SU-DHL-6 (cell line): ENCODE results near the gene ANAPC2.

Experiments used
- H2AFZ ChIP-seq: fragments of 200-600 bp; sonication (generic); 2 replicates; pipeline ENCODE4 v1.6.1; 2014; ENCODE audit warnings: low read depth, mild to moderate bottlenecking, moderate library complexity, mixed read lengths, antibody characterized with exemption, low read length; ENCODE audit not compliant: severe bottlenecking
- H3F3A ChIP-seq: fragments of 200-600 bp; shearing (Covaris generic); 2 replicates; pipeline ENCODE4 v1.6.0; 2016; ENCODE audit warnings: antibody characterized with exemption, mild to moderate bottlenecking; ENCODE audit not compliant: insufficient read depth
- H3K27ac ChIP-seq: fragments of 200-600 bp; sonication (generic); 2 replicates; pipeline ENCODE4 v1.5.1; 2016; ENCODE audit warnings: low read depth, mild to moderate bottlenecking, low read length, moderate library complexity, mixed read lengths
- H3K27me3 ChIP-seq: fragments of 200-600 bp; sonication (generic), shearing (Covaris generic); 2 replicates; pipeline ENCODE4 v1.6.0; 2014; ENCODE audit warnings: mild to moderate bottlenecking, low read length
- H3K36me3 ChIP-seq: fragments of 200-600 bp; sonication (generic); 2 replicates; pipeline ENCODE4 v1.6.1; 2014; ENCODE audit warnings: mild to moderate bottlenecking, low read length, mixed read lengths
- H3K4me2 ChIP-seq: fragments of 300-600, 200-600 bp; shearing (Covaris generic), sonication (generic); 2 replicates; pipeline ENCODE4 v1.6.0; 2014; ENCODE audit warnings: low read length, low read depth, mild to moderate bottlenecking; ENCODE audit not compliant: poor library complexity, severe bottlenecking
- H3K4me3 ChIP-seq: fragments of 200-600 bp; sonication (generic); 2 replicates; pipeline ENCODE4 v1.5.1; 2014; ENCODE audit warnings: antibody characterized with exemption, low read length, mild to moderate bottlenecking, mixed read lengths; ENCODE audit not compliant: insufficient read depth, poor library complexity, severe bottlenecking
- H3K79me2 ChIP-seq: fragments of 200-600 bp; sonication (generic); 2 replicates; pipeline ENCODE4 v1.6.1; 2014; ENCODE audit warnings: mild to moderate bottlenecking, low read length, moderate library complexity; ENCODE audit not compliant: insufficient read depth
- H3K9ac ChIP-seq: fragments of 200-600 bp; sonication (generic); 2 replicates; pipeline ENCODE4 v1.7.0; 2014; ENCODE audit warnings: mild to moderate bottlenecking, low read length
- H3K9me2 ChIP-seq: fragments of 200-600 bp; sonication (generic); replicated peaks from 2 replicates; pipeline ENCODE4 v1.6.1; 2014; ENCODE audit warnings: low read length; ENCODE audit not compliant: insufficient read depth
- H3K9me3 ChIP-seq: fragments of 200-600 bp; sonication (generic); 2 replicates; pipeline ENCODE4 v1.6.1; 2014; ENCODE audit warnings: low read length, mixed read lengths; ENCODE audit not compliant: insufficient read depth
- H4K20me1 ChIP-seq: fragments of 200-600 bp; sonication (generic); 2 replicates; pipeline ENCODE4 v1.6.1; 2014; ENCODE audit warnings: low read depth, mild to moderate bottlenecking, antibody characterized with exemption, low read length, moderate library complexity, mixed read lengths
- EZH2phosphoT487 ChIP-seq: fragments of 200-600 bp; sonication (generic), shearing (Covaris generic); conservative IDR thresholded peaks from 2 replicates; pipeline ENCODE4 v1.6.1; 2018; ENCODE audit warnings: mild to moderate bottlenecking, antibody characterized with exemption, low read length, moderate library complexity, mixed read lengths
- TF ChIP-seq, protein P1 (sequence below): fragments of 200-600 bp; sonication (generic); IDR thresholded peaks from one replicate; pipeline ENCODE4 v1.5.1; 2017; ENCODE audit warnings: antibody characterized with exemption, mild to moderate bottlenecking, low read length, moderate library complexity; ENCODE audit not compliant: insufficient read depth, poor library complexity, severe bottlenecking

ANAPC2 gene

DNA sequence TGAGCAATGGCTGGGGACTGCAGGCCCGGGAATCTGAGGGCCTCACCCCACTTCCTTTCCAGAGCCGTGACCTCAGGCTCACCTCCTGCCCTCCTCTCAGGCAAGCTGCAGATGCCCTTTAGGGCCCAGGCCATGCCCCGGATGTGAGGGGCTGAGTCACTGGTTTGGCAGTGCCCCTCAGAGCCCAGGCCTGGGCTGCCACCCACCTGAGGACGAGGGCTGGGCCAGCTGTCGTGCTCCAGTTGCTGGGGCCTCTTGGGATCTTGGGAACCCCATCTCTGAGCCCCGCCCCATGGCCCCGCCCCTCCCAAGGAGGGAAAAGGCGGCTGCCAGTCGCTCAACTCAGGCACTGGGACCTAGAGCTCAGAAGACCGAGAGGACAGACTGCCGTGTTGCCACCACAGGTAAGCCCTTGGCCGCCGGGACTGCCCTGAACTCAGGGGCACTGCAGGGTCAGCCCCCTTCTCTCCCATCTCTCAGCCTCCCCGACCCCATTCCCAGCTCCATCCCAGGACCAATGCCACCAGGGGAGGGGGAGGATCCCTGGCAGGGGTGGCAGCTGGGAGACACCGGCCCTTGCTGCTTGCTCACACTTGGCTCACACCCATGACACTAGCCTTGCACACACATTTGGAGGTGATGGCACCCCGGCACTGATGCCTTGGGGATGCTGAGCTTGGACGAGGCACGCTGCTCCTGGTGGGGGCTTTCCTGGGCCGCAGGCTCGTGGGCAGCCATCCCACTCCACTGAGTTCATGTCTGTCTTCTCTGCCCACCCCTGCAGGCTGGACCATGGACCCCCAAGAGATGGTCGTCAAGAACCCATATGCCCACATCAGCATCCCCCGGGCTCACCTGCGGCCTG, 36.7 kb upstream of the ANAPC2 start, which contains the start of gene CYSRT1:
Gene CYSRT1, plus strand, starts transcription at position 345 of the 865 bp plus-strand sequence. Its CDS starts 448 bp downstream, at position 793.
- Histone ChIP-seq H2AFZ (no peak within 1 kb of the TSS), H3K4me3 (peak within 1 kb of the TSS; percentile 87), H3K9ac (peak within 1 kb of the TSS; percentile 97), H4K20me1 (no peaks in the 10 kb centered on the region), H3F3A (no peaks in the 10 kb centered on the region), H3K36me3 (no peaks in the 10 kb centered on the region), H3K9me3 (no peaks in the 10 kb centered on the region), H3K27me3 (no peaks in the 10 kb centered on the region), H3K4me2 (peak within 1 kb of the TSS; percentile 71), H3K79me2 (no peaks in the 10 kb centered on the region), H3K27ac (peak within 1 kb of the TSS; percentile 51), H3K9me2 (no peaks in the 10 kb centered on the region)
- no peak for TF ChIP-seq EZH2phosphoT487
- TF ChIP-seq, protein P1, sequence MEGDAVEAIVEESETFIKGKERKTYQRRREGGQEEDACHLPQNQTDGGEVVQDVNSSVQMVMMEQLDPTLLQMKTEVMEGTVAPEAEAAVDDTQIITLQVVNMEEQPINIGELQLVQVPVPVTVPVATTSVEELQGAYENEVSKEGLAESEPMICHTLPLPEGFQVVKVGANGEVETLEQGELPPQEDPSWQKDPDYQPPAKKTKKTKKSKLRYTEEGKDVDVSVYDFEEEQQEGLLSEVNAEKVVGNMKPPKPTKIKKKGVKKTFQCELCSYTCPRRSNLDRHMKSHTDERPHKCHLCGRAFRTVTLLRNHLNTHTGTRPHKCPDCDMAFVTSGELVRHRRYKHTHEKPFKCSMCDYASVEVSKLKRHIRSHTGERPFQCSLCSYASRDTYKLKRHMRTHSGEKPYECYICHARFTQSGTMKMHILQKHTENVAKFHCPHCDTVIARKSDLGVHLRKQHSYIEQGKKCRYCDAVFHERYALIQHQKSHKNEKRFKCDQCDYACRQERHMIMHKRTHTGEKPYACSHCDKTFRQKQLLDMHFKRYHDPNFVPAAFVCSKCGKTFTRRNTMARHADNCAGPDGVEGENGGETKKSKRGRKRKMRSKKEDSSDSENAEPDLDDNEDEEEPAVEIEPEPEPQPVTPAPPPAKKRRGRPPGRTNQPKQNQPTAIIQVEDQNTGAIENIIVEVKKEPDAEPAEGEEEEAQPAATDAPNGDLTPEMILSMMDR, result no peak

DNA sequence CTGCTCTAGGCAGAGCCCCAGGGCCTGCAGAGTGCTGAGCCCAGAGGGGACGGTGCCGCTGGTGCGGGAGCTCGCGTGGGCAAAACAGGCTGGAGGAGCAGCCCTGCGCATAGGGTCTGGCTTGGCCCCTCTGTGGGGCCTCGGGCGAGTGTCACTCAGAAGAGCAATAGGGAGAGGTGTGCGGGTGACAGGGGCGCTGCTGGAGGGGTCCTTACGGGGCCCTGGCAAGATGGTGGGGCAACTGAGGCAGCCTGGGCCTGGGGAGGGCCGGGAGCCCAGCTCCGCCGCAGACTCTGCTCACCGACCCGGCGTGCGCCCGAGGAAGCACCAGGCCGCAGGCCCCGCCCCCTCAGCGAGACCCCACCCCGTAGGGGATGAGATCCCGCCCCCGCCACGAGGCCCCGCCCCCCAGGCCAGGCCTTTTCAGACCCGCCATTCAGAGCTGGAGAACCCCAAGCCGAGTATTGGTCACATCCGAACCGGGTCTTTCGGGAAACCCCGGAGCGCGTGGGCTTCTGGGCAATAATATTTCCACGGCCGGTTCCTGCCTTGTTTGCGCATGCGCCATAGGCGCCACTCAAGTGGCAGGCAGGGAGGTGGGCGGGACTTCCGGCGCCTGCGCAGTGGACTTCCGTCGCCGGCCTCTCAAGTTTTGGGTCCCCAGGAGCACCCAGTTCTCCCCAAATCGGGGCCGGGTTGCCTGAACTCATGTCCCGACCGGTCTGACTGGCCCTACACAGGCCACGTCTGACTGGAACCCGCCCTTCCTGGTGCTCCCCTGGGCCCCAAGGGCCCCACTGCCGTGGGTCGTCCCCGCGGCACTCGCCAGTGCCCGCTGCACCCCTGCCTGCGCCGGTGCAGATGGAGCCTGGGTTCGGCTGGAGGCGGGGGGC, 35.0 kb upstream of the ANAPC2 start:
- Histone ChIP-seq H3K79me2 (no peaks in the 10 kb centered on the region), H3K4me3 (peak overlapping the region; percentile 87), H3K27me3 (no peaks in the 10 kb centered on the region), H2AFZ (peak overlapping the region; percentile 87), H3K36me3 (no peaks in the 10 kb centered on the region), H3F3A (no peaks in the 10 kb centered on the region), H3K9me3 (no peaks in the 10 kb centered on the region), H3K9ac (peak overlapping the region; percentile 97), H3K27ac (peak overlapping the region; percentile 51), H3K9me2 (no peaks in the 10 kb centered on the region), H4K20me1 (no peaks in the 10 kb centered on the region), H3K4me2 (peak overlapping the region; percentile 71)
- TF ChIP-seq EZH2phosphoT487, result no peak
- TF ChIP-seq, protein P1, result no peak

GRCh38 chr9:137222190-137223077, 34.1 kb upstream of the ANAPC2 start, which contains the start of gene RNF208:
Gene RNF208 (minus strand): TSS chr9:137222240. CDS start chr9:137221212, 1,028 bp downstream.
- peak within 1 kb of the TSS; percentile 97 for H3K9ac ChIP-seq
- H3F3A ChIP-seq, result no peaks in the 10 kb centered on the region
- TF ChIP-seq, protein P1, result no peak
- no peak for TF ChIP-seq EZH2phosphoT487
- no peaks in the 10 kb centered on the region for H3K9me2 ChIP-seq
- H3K27me3 ChIP-seq, result no peaks in the 10 kb centered on the region
- H3K9me3 ChIP-seq, result no peaks in the 10 kb centered on the region
- peak within 1 kb of the TSS; percentile 87 for H3K4me3 ChIP-seq
- 0 out of 2 replicates have a peak within 1 kb of the TSS, but pooled peaks have one; percentile 4 for H3K27ac ChIP-seq
- H4K20me1 ChIP-seq, result no peaks in the 10 kb centered on the region
- no peak within 1 kb of the TSS for H2AFZ ChIP-seq
- no peaks in the 10 kb centered on the region for H3K79me2 ChIP-seq
- H3K36me3 ChIP-seq, result no peaks in the 10 kb centered on the region
- H3K4me2 ChIP-seq, result peak within 1 kb of the TSS; percentile 71
